Stimulated activated CD4-positive, alpha-beta T cell treated with anti-CD3 and anti-CD28 coated beads, Interleukin-2, amount 100 ng/mL, for 4 hours (primary cell): ENCODE results near the gene IHH.

Source experiments
- DNase-seq: peaks from one replicate; pipeline ENCODE4 v3.0.0-alpha.2; 2020; ENCODE audit warnings: low read depth

The IHH gene

DNA sequence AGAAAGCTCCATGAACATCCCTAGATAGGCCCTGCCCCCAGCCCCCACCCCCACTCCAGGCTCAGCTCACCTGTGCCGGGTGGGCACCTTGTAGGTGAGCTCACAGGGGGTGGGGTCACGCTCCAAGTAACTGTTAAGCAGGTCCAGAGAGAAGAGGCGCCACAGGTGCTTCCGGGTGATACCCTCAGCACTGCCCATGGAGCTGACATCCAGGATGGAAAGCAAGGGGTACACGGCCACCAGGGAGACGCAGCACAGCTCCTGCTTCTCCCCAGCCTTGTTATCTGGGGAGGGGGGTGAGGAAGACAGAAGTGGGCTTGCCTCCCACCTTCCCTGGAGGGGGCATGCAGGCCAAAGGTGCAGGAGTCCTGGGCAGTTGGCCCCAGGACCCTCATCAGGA, 41.3 kb downstream of the IHH start:
- no peak for DNase-seq

DNA sequence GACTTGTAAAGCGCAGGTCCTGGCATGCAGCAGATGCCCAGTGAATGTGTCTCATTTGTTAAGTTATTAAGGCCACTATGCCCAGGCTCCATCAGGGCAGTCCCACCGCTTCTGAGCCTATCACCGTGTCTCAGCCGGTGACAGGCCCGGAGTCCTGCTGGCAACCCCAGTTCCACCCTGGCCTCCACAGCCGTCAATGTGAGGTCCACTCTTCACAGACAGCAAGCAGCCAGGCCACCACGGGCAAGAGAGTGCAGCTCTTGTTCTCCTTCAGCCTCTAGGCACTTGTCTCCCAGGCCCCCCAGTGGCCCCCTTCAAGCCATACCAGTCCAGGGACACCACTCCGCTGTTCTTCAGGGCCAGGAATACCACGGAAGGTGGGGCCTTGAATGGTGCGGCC, 42.0 kb downstream of the IHH start:
- no peak for DNase-seq

DNA sequence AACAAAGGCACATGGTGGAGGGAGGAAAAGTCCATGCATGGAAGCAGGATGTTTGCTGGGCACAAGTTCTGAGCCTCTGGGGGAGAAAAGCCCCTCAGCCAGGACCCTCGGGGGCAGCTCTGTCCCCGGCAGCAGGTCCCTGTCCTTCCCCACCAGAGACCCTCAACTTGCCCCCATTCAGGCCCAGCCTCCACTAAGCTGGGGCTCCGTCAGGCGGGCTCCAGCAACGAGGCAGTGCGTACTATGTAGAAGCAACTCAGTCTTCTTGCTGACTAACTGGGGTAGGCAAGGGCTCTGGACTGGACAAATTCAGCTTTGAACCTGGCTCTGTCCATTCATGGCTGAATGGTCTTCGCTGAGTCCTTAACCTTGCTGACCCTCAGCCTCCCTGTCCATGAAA, 42.4 kb downstream of the IHH start:
- no peak for DNase-seq

DNA sequence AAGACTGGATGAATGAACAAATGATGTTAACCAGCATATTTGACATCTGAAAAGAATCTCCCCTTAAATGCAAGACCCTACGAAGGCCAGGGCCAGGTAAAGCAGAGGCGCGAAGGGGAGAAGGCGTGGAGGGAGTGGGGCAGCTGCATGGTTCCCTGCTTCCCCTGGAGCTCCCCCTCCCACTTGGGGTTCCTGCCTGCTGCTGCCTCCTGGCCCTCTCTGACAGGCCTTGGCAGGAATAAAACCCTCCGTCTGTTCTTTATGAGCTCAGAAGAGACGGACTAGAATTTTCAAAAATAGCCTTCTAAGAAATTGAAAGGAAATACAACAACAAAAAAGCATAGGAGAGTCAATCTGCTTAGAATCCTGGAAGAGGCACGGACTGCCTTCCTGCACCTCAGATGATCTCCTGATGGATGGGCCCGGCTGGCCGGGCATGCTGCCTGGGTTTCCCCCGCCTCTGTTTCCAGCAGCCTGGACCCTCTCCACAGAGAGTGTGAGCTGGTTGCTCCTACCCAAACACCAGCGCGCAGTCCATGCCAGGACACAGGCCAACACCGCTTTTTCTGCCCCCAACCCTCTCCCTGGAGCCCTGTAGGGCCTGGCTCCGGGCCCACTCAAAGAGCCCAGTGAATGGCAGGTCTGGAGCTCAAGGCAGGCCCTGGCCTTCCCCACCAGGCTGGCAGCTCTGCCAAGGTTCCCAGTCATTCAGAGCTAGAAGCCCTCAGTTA, 43.4 kb downstream of the IHH start:
- DNase-seq, result no peak

DNA sequence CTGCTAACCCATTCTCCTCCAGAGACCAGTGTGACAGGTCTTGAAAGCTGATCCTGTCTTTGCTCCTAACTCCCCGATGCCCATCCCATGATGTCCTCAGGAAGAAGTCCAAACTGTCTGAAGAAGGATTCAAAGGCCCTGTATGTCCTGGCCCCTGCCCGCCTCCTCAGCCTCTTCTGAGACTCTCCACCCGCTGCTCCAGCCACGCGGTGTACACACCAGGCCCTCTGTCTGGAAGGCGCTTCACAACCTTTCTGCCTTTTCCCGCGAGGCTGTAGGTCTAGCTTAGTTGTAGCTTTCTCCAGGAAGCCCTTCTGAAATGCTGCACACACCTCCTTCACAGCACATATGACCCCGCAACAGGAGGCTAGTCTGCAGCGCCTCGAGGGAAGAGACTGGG, 44.0 kb downstream of the IHH start:
- no peak for DNase-seq

DNA sequence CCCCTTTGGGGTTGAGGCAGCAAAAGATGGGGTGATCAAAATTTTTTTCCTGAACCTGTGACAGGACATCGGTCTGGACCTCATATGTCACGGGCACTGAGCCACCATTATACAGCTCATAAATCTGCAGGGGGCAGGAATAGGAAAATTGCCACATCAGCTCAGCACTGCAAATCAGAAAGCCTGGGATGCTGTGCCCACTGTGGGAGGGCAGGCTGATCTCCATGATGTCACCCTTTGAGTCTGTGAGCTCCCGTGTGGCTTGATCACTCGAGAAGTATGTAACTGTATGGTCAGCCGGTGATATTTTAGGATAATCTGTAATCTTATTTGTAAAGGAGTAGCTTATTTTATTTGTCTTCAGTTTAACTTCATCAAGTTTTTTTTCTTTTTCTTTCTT, 49.8 kb downstream of the IHH start:
- no peak for DNase-seq

DNA sequence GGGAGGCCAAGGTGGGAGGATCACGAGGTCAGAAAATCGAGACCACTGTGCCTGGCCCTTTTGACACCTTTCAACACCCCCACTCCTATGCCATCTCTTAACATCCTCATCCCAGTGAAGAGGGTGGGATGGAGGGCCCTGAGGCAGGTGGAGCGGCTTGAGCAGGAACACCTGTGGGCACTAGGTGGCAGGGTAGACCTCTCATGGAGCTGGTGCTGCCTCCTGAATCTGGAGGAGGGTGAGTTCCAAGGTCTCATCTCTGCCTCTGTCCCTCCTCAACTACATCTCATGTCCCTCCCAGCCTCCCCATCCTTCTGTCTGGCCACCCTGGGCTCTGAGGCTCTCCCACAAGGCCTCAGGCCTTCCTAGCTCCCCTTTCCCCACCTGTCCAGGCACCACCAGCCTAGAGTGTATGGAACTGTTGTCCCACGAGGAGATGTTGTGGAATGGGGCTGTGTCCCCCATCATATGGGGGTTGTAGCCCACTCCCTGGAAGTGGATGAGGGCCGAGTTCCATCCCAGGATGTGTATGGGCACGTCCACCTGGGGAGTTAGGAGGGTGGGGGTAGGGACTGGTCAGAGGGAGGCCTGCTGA, 50.5 kb downstream of the IHH start:
- DNase-seq, result no peak

DNA sequence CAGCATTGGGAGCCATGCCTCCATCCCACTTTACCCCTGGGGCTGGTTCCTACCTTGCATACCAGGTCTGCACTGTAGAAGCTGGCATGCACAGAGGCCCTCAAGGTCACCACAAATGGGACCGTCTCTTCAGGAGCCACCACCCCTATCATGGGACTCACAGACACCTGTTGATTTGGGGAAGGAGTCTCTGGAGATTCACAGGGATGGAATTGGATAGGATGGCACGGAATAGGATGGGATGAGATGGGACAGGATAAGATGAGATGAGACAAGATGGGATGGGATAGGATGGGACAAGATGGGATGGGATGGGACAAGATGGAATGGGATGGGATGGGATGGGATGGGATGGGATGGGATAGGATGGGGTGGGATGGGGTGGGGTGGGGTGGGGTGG, 51.4 kb downstream of the IHH start:
- DNase-seq, result no peak
